ENCODE results near the gene KCTD10.
"Not testable (repeated sequence)": the region's sequence is repeated elsewhere in the genome, so short reads cannot be mapped to it uniquely, and the experiment has no call there.

KCTD10 gene

GRCh38 chr12:109488051-109488665 lies 11.1 kb upstream of the KCTD10 start:
- no peak for DNase-seq (ENCODE audit: insufficient read length, low spot score)
- FAIRE-seq: no peak
- TF ChIP-seq POLR2A (IDR thresholded peaks at IDR 0.05; ENCODE audit: low read depth, low read length): no peak

- DNase-seq (ENCODE audit: insufficient read length, low spot score) (no peak), FAIRE-seq (no peak)
- TF ChIP-seq POLR2A (IDR thresholded peaks at IDR 0.05; ENCODE audit: low read depth, low read length): no peak
Measured at GRCh38 chr12:109487181-109488050, 10.3 kb upstream of the KCTD10 start.

- FAIRE-seq (no peak), DNase-seq (ENCODE audit: insufficient read length, low spot score) (no peak)
- no peak for TF ChIP-seq POLR2A (IDR thresholded peaks at IDR 0.05; ENCODE audit: low read depth, low read length)
Measured at GRCh38 chr12:109485201-109485600, 8.1 kb upstream of the KCTD10 start.

GRCh38 chr12:109483346-109483745 lies 6.2 kb upstream of the KCTD10 start:
- no peak for TF ChIP-seq POLR2A (IDR thresholded peaks at IDR 0.05; ENCODE audit: low read depth, low read length)
- no peak for DNase-seq (ENCODE audit: insufficient read length, low spot score)

GRCh38 chr12:109482894-109483293 lies 5.8 kb upstream of the KCTD10 start:
- DNase-seq (ENCODE audit: insufficient read length, low spot score): no peak
- FAIRE-seq: no peak
- no peak for TF ChIP-seq POLR2A (IDR thresholded peaks at IDR 0.05; ENCODE audit: low read depth, low read length)

More at GRCh38 chr12:109483346-109483745, 6.2 kb upstream of the KCTD10 start:
- no peak for FAIRE-seq

GRCh38 chr12:109482491-109482890 lies 5.4 kb upstream of the KCTD10 start:
- FAIRE-seq (no peak), DNase-seq (ENCODE audit: insufficient read length, low spot score) (no peak)
- TF ChIP-seq POLR2A (IDR thresholded peaks at IDR 0.05; ENCODE audit: low read depth, low read length): no peak

GRCh38 chr12:109481863-109482262 lies 4.8 kb upstream of the KCTD10 start:
- FAIRE-seq (no peak), DNase-seq (ENCODE audit: insufficient read length, low spot score) (no peak)
- no peak for TF ChIP-seq POLR2A (IDR thresholded peaks at IDR 0.05; ENCODE audit: low read depth, low read length)

GRCh38 chr12:109480356-109480755 lies 3.3 kb upstream of the KCTD10 start:
- FAIRE-seq (no peak), DNase-seq (ENCODE audit: insufficient read length, low spot score) (no peak)
- no peak for TF ChIP-seq POLR2A (IDR thresholded peaks at IDR 0.05; ENCODE audit: low read depth, low read length)

GRCh38 chr12:109479761-109480160 lies 2.7 kb upstream of the KCTD10 start:
- TF ChIP-seq POLR2A (IDR thresholded peaks at IDR 0.05; ENCODE audit: low read depth, low read length): no peak
- DNase-seq (ENCODE audit: insufficient read length, low spot score) (no peak), FAIRE-seq (no peak)

GRCh38 chr12:109477963-109478315 lies 839 bp upstream of the KCTD10 start:
- TF ChIP-seq POLR2A (IDR thresholded peaks at IDR 0.05; ENCODE audit: low read depth, low read length): no peak
- FAIRE-seq: no peak

GRCh38 chr12:109476807-109477184 lies 304 bp downstream of the KCTD10 start:
- no peak for TF ChIP-seq POLR2A (IDR thresholded peaks at IDR 0.05; ENCODE audit: low read depth, low read length)
- FAIRE-seq (no peak), DNase-seq (ENCODE audit: insufficient read length, low spot score) (no peak)

More at GRCh38 chr12:109477963-109478315, 839 bp upstream of the KCTD10 start:
- DNase-seq (ENCODE audit: insufficient read length, low spot score): no peak

- FAIRE-seq (no peak), DNase-seq (ENCODE audit: insufficient read length, low spot score) (no peak)
- TF ChIP-seq POLR2A (IDR thresholded peaks at IDR 0.05; ENCODE audit: low read depth, low read length): no peak
Measured at GRCh38 chr12:109475993-109476806, 900 bp downstream of the KCTD10 start.

GRCh38 chr12:109475121-109475520 lies 2.0 kb downstream of the KCTD10 start:
- DNase-seq (ENCODE audit: insufficient read length, low spot score) (no peak), FAIRE-seq (no peak)
- TF ChIP-seq POLR2A (IDR thresholded peaks at IDR 0.05; ENCODE audit: low read depth, low read length): no peak

GRCh38 chr12:109473526-109474270 lies 3.4 kb downstream of the KCTD10 start:
- not testable (repeated sequence) for FAIRE-seq; DNase-seq (ENCODE audit: insufficient read length, low spot score)
